GM21515 (cell line): ENCODE data around the gene SLC22A9.
"Not testable (repeated sequence)": the region's sequence is repeated elsewhere in the genome, so short reads cannot be mapped to it uniquely, and the experiment has no call there.

Experiments
- ATAC-seq: cut with Tn5 transposase; IDR thresholded peaks from one replicate; pipeline ENCODE4 v1.9.1; 2021; ENCODE audit not compliant: unreplicated experiment

The SLC22A9 gene

DNA sequence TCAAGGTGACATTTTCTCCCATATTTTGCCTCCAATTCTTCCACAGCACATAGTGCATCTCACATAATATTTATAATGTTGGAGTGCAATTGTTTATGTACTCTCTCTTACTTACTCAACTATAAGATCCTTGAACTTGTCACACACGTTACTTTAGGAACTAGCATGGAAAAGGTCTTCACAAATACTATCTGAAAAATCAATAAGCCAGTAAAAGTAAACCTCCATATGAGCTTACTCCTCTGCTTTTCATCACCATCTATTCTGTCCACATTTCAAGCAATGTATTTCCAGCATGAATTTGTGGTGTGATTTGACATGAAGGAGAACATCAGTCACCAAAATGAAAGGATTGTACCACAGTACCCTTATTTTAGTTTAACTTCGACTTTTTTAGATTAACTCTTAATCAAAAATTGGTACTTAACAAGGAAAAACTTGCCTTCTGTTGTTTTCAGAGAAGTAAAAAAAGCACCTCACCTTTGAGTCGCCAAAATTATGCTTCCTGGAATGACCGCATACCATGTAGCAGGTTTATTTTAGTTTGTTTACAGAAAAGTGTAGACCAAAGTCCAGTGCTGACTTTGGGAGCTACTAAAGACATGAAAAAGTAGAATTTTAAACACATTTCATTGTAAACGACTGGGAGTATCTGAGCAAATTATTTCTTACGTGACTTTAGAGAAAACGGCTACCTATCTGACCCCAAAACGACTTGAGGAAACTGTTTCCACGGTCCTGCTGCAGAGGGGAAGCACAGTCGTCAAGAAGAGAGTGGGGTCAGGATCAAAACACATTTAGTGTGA lies at the start of gene SLC22A9:
Gene SLC22A9, plus strand, starts transcription at position 621 of the 806 bp plus-strand sequence. CDS start 272 bp downstream, outside the sequence.
- ATAC-seq: no peak

- ATAC-seq: no peak
Measured at GRCh38 chr11:63321723-63322122, 47.9 kb upstream of the SLC22A9 start.

DNA sequence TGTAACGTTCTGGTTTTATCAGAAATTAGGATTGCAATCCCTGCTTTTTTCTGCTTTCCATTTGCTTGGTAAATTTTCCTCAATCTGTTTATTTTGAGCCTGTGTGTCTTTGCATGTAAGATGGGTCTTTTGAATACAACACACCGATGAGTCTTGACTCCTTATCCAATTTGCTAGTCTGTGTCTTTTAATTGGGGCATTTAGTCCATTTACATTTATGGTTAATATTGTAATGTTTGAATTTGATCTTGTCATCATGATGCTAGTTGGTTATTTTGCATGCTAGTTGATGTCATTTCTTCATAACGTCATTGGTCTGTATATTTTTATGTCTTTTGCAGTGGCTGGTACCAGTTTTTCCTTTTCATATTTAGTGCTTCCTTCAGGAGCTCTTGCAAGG lies 34.5 kb upstream of the SLC22A9 start:
- ATAC-seq: not testable (repeated sequence)

DNA sequence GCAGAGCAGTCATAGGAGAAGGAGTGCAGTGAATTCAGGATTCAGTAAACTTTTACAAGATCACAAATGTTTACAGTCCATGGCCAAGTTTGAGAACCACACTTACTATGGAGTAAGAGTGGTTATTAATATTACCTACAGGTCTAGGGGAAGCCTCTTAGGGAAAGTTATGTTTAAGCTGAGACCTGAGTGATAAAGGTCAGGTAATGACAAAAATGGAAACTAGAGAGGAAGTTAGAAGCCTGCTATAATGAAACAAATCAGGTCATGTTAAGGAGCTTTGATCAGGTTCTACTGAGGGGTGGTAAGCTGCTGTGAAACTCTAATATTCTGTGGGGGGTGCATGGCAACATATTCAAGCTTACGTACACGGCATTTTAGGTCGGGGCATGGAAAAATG lies 32.5 kb upstream of the SLC22A9 start:
- no peak for ATAC-seq

GRCh38 chr11:63343130-63343529 lies 26.5 kb upstream of the SLC22A9 start:
- ATAC-seq: no peak

- no peak for ATAC-seq
Measured at GRCh38 chr11:63352144-63352543, 17.4 kb upstream of the SLC22A9 start.

DNA sequence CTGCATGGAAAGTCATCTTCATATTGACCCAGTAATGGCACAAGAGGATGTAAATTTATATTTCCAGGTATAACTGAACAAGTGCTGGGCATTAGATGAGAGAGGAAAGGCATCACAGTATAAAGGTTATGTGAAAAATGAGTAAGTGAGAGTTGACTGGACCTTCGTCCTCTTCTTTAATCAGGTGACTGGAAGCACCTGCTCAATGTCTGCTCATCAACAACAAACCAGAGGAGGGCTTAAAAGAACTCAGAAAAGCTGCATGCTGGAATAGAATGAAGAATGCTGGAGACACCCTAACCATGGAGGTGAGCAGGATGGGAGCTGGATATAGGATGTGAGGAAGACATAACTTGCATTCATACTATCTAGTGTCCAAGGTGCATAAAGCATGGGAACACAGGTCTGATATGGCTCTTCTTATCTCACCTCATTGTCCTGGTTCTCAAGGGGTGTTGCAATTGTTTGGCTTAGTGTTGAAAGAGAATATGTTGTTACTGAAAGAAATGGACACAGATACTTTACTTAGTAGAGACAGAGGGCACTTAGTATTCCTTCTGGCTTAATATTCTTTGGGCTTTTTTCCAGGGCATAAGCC lies 7.3 kb upstream of the SLC22A9 start:
- ATAC-seq: no peak

GRCh38 chr11:63369971-63370588 lies 495 bp downstream of the SLC22A9 start:
- ATAC-seq: no peak

DNA sequence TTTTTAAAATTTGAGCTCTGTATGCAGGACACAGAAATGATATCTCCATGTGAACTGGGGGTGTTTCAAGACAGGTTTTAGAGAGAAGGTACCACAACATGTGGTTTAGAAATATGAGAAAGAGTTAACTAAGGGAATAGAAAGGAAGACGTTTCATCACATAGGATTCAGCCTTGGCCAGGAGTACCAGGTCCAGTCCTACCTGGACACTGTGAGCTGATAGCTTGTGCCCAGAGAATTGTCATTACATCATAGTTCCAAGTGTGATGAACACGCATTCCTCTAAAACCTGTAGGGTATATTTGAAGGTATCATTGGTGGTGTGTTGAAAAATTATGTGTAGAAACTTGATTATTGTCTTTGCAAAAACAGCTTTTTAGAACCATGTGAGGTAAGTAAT lies 1.8 kb downstream of the SLC22A9 start:
- ATAC-seq: no peak

DNA sequence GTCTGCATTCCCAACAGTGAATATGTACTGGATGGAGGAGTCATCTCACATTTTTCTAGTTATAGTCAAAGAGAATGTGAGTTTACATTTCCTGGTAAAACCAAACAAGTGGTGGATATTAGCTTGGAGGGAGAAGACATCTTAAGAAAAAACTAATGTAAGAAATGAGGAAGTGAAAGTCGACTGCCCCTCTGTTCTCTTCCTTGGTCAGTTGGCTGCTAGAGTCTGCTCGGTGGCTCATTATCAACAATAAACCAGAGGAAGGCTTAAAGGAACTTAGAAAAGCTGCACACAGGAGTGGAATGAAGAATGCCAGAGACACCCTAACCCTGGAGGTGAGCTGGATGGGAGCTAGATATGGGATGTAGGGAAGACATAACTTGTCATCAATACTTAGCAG lies 5.8 kb downstream of the SLC22A9 start:
- no peak for ATAC-seq

DNA sequence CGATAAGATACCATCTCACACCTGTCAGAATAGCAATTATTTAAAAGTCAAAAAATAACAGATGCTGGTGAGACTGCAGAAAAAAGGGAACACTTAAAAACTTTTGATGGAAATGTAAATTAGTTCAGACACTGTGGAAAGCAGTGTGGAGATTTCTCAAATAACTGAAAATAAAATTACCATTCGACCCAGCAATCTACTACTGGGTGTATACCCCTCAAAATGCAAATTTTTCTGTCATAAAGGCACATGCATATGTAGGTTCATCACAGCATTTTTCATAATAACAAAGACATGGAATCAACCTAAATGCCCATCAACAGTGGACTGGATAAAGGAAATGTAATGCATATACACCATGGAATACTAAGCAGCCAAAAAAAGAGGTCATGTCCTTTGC lies 10.5 kb downstream of the SLC22A9 start:
- ATAC-seq: no peak

DNA sequence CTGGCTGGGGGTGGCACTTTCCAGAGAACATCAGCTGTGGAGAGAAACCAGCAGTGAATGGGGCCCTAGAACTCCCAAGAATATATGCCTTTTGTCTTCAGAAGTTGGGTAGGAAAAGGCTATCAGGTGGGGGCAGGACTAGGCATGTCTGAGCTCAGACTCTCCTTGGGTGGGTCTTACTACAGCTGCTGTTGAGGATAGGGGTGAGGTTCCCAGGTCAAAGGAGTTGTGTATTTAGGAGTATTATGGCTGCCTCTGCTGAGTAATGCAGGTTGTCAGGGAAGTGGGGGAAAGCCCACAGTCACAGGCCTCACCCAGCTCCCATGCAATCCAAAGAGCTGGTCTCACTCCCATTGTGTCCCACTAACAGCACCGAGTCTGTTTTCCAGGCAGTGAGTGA lies 26.1 kb downstream of the SLC22A9 start:
- no peak for ATAC-seq

DNA sequence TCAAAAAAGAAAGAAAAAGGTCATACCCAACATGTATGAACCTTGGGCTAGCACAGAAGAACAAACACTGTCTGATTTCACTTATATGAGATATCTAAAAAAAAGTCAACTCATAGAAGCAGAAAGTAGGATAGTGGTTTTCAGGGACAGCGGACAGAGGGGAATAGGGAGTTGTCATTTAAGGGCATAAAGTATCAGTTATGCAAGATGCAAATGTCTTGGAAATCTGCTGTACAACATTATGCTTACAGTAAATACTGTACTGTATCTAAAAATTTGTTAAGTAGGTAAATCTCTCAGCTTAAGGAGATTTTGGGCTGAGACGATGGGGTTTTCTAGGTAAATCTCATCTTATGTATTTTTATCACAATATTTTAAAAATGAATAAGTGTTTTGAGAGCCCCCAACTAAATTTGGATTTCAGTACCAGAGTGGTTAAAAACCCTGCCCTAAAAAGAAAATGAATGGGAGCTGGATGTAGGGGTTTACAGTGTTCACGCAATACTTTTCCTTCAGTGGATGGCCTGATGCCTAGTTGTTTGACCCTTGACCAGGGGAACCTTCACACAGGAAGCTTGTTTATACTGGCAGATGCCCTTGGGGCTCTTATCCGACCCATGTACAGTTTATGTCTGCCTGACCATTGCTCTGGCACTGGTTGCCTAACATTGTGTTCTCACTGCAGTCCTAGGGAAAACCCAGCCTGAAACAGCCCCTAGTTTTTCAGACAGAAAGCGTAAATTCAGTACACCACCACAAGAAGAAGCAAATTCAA lies 34.8 kb downstream of the SLC22A9 start:
- no peak for ATAC-seq

- ATAC-seq: no peak
Measured at GRCh38 chr11:63405114-63405513, 35.5 kb downstream of the SLC22A9 start.

GRCh38 chr11:63406458-63406857 lies 36.9 kb downstream of the SLC22A9 start:
- ATAC-seq: no peak

DNA sequence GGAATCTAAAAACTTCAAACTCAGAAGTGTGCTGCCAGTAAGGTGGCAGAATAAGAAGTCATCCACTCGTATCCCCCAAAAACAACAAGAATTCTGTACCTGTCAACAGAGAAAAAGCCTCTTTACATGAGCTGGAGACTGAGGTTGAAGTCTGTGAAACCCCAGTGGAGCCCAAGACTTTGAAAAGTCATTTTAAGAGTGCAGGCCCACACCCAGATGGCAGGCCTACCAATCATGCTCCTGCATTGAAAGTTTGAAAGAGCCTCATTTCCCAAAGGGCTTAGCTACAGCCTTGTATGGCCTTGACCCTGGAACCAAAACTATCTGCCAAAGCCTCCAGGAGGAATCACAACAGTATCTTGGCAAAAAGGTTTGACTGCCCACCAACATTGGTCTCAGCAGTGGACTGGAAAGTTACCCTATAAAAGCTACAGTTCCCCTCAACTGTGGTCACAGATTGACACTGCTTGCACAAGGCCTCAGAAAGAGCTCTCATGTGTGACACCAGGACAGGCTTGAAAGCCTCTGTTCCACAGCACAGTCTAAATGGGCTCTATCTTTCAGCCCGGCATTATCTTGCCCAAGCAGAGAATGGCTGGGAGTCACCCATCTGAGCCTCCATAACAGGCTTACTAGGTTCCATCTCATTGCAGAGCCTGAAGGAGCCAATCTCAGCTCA lies 47.7 kb downstream of the SLC22A9 start:
- ATAC-seq: no peak

GRCh38 chr11:63427971-63428508 lies 58.5 kb downstream of the SLC22A9 start:
- ATAC-seq: no peak

GRCh38 chr11:63430731-63431130 lies 61.1 kb downstream of the SLC22A9 start:
- ATAC-seq: not testable (repeated sequence)

DNA sequence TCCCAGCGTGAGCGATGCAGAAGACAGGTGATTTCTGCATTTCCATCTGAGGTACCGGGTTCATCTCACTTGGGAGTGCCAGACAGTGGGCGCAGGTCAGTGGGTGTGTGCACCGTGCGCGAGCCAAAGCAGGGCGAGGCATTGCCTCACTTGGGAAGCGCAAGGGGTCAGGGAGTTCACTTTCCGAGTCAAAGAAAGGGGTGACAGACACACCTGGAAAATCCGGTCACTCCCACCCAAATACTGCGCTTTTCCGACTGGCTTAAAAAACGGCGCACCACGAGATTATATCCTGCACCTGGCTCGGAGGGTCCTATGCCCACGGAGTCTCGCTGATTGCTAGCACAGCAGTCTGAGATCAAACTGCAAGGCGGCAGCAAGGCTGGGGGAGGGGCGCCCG lies 65.8 kb downstream of the SLC22A9 start:
- not testable (repeated sequence) for ATAC-seq

- ATAC-seq: not testable (repeated sequence)
Measured at GRCh38 chr11:63435831-63436230, 66.2 kb downstream of the SLC22A9 start.

GRCh38 chr11:63443714-63444113 lies 74.1 kb downstream of the SLC22A9 start:
- ATAC-seq: no peak
